Mucosa of rectum (tissue), 2 donors: ENCODE measurements around the gene LPAR1.

ENCODE experiments used
- H3K27ac ChIP-seq, 2 donors: one replicate each; pipeline ENCODE4 v1.7.0; 2013; ENCODE audit warnings: inconsistent platforms in 2 of 2, low read depth in 2 of 2, low read length in 2 of 2
- H3K27me3 ChIP-seq, 2 donors: one replicate each; pipeline ENCODE4 v1.7.0; 2013; ENCODE audit warnings: low read length in 2 of 2; ENCODE audit not compliant: control insufficient read depth in 2 of 2, insufficient read depth in 2 of 2
- H3K36me3 ChIP-seq, 2 donors: one replicate each; pipeline ENCODE4 v1.7.0; 2013; ENCODE audit warnings: low read length in 2 of 2; ENCODE audit not compliant: control insufficient read depth in 2 of 2, insufficient read depth in 2 of 2
- H3K4me1 ChIP-seq, 2 donors: one replicate each; pipeline ENCODE4 v1.7.0; 2013; ENCODE audit warnings: low read length in 2 of 2, mild to moderate bottlenecking in 1 of 2; ENCODE audit not compliant: control insufficient read depth in 2 of 2, insufficient read depth in 2 of 2
- H3K4me3 ChIP-seq, 2 donors: one replicate each; pipeline ENCODE4 v1.7.0; 2013; ENCODE audit warnings: low read length in 2 of 2
- H3K9ac ChIP-seq, 2 donors: one replicate each; pipeline ENCODE4 v1.7.0; 2013; ENCODE audit warnings: low read length in 2 of 2, low read depth in 1 of 2, mild to moderate bottlenecking in 1 of 2
- H3K9me3 ChIP-seq, 2 donors: one replicate each; pipeline ENCODE4 v1.7.0; 2013; ENCODE audit warnings: low read length in 2 of 2; ENCODE audit not compliant: control insufficient read depth in 2 of 2
- donor health status: healthy.
- donor health status: Normal muscosa, but diverticular disease.

Gene LPAR1

DNA sequence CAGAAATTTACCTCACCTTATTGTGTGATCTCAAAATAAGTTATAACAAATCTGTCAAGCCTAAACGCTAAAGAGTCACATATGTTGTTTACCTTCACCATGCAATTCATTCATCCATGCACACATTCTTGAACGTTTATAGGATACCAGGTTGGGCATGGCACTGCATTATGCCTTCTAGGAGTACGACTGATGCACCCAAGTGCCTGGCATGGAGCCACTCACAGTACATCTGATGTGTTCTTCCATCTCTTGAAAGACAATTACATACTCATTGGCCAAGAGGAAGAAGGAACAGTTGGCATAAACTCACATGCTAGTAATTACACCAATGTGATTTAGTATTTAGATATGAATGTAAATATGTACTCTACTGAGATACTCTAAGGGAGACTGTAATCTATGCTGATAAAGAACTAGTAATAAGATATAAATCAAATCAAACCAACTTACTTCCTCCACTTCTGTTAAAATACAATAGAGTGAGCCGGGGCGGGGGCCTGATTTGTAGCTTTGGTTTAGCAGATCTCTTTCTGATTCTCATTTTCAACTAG, 90.7 kb downstream of the LPAR1 start:
- H3K27me3 ChIP-seq = no peaks in the 10 kb centered on the region
- no peak overlapping the region for H3K4me3 ChIP-seq
- H3K9ac ChIP-seq = no peak overlapping the region
- H3K27ac ChIP-seq = no peak overlapping the region
- H3K9me3 ChIP-seq = no peaks in the 10 kb centered on the region
- H3K4me1 ChIP-seq = no peaks in the 10 kb centered on the region
- H3K36me3 ChIP-seq = no peaks in the 10 kb centered on the region

GRCh38 chr9:110942522-110942921, 95.7 kb downstream of the LPAR1 start:
- H3K27ac ChIP-seq = no peak overlapping the region
- no peaks in the 10 kb centered on the region for H3K9me3 ChIP-seq
- H3K27me3 ChIP-seq = no peaks in the 10 kb centered on the region
- peaks cover 11 to 17% of the 10 kb centered on the region in 2 donors for H3K36me3 ChIP-seq
- H3K4me1 ChIP-seq = no peaks in the 10 kb centered on the region
- no peak overlapping the region for H3K9ac ChIP-seq
- no peak overlapping the region for H3K4me3 ChIP-seq

- no peaks in the 10 kb centered on the region for H3K9me3 ChIP-seq
- peaks cover 11 to 17% of the 10 kb centered on the region in 2 donors for H3K36me3 ChIP-seq
- no peak overlapping the region for H3K27ac ChIP-seq
- H3K27me3 ChIP-seq = no peaks in the 10 kb centered on the region
- H3K9ac ChIP-seq = no peak overlapping the region
- no peaks in the 10 kb centered on the region for H3K4me1 ChIP-seq
- no peak overlapping the region for H3K4me3 ChIP-seq
These were observed 97.2 kb downstream of the LPAR1 start for GRCh38 chr9:110940951-110941557.

- peaks cover 11 to 17% of the 10 kb centered on the region in 2 donors for H3K36me3 ChIP-seq
- H3K9me3 ChIP-seq = no peaks in the 10 kb centered on the region
- H3K27me3 ChIP-seq = no peaks in the 10 kb centered on the region
- H3K4me3 ChIP-seq = no peak overlapping the region
- no peak overlapping the region for H3K9ac ChIP-seq
- H3K27ac ChIP-seq = no peak overlapping the region
- H3K4me1 ChIP-seq = no peaks in the 10 kb centered on the region
These were observed 98.7 kb downstream of the LPAR1 start for GRCh38 chr9:110939573-110939972.

- Histone ChIP-seq H3K9ac (no peak overlapping the region), H3K36me3 (peaks cover 11 to 17% of the 10 kb centered on the region in 2 donors), H3K4me1 (peaks cover 0 to under 1% of the 10 kb centered on the region in 2 donors), H3K4me3 (no peak overlapping the region), H3K27ac (no peak overlapping the region), H3K9me3 (no peaks in the 10 kb centered on the region), H3K27me3 (no peaks in the 10 kb centered on the region)
These were observed 99.2 kb downstream of the LPAR1 start for GRCh38 chr9:110939047-110939446.

DNA sequence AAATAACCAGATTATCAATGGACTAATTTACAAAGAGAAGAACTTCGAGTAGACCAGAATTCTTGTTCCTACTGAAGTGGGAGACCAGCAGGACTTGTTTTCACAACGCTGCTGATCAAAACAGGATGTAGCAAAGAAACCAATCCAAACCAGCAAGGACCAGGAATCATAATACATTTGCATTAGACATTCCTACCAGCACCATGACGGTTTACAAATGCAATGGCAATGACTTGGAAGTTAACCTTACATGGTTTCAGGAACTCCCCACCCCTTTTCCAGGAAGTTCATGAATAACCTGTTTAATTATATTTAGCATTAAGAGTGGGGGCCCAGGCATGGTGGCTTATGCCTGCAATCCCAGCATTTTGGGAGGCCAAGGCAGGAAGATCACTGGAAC, 100.0 kb downstream of the LPAR1 start:
- Histone ChIP-seq H3K27ac (no peak overlapping the region), H3K36me3 (peaks cover 11 to 19% of the 10 kb centered on the region in 2 donors), H3K9me3 (no peaks in the 10 kb centered on the region), H3K9ac (no peak overlapping the region), H3K4me1 (peaks cover 0 to 7% of the 10 kb centered on the region in 2 donors), H3K4me3 (no peak overlapping the region), H3K27me3 (no peaks in the 10 kb centered on the region)

- Histone ChIP-seq H3K27me3 (no peaks in the 10 kb centered on the region), H3K9ac (no peak overlapping the region), H3K4me3 (no peak overlapping the region), H3K36me3 (peaks cover 10 to 19% of the 10 kb centered on the region in 2 donors), H3K27ac (peak overlapping the region; percentile 63 to 66), H3K4me1 (peaks cover 0 to 11% of the 10 kb centered on the region in 2 donors), H3K9me3 (no peaks in the 10 kb centered on the region)
These were observed 101.4 kb downstream of the LPAR1 start for GRCh38 chr9:110936719-110937452.

DNA sequence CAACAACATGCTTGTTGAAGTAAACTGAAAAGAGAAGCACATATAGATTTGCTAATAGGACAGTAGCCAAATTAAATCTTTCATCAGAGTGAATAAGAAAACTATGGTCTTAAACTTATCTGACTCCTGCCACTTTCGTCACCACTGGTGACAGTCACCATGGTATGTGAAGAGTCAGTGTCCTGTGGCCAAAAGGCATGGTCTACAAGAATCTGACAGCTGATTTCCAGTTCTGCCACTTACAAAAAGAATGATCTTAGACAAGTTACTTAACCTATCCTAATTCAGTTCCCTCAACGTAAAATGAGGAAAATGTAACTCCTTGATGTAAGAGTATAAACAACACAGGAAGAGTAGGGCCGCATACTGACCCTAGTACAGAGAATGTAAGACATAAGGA, 102.0 kb downstream of the LPAR1 start:
- Histone ChIP-seq H3K36me3 (peaks cover 4 to 12% of the 10 kb centered on the region in 2 donors), H3K4me3 (no peak overlapping the region), H3K9ac (peak overlapping the region in 1 of 2 donors; percentile 5), H3K27me3 (no peaks in the 10 kb centered on the region), H3K27ac (peak overlapping the region; percentile 63 to 66), H3K9me3 (no peaks in the 10 kb centered on the region), H3K4me1 (peaks cover 0 to 11% of the 10 kb centered on the region in 2 donors)

GRCh38 chr9:110935829-110936228, 102.4 kb downstream of the LPAR1 start:
- H3K27ac ChIP-seq = peak overlapping the region; percentile 63 to 66
- H3K27me3 ChIP-seq = no peaks in the 10 kb centered on the region
- H3K9ac ChIP-seq = no peak overlapping the region
- H3K36me3 ChIP-seq = peaks cover 0 to 8% of the 10 kb centered on the region in 2 donors
- H3K4me1 ChIP-seq = peaks cover 0 to 11% of the 10 kb centered on the region in 2 donors
- no peaks in the 10 kb centered on the region for H3K9me3 ChIP-seq
- H3K4me3 ChIP-seq = no peak overlapping the region

- peak overlapping the region in 1 of 2 donors; percentile 37 for H3K27ac ChIP-seq
- no peaks in the 10 kb centered on the region for H3K27me3 ChIP-seq
- no peaks in the 10 kb centered on the region for H3K9me3 ChIP-seq
- H3K4me1 ChIP-seq = peaks cover 0 to 11% of the 10 kb centered on the region in 2 donors
- peaks cover 0 to 3% of the 10 kb centered on the region in 2 donors for H3K36me3 ChIP-seq
- H3K4me3 ChIP-seq = no peak overlapping the region
- H3K9ac ChIP-seq = no peak overlapping the region
These were observed 104.8 kb downstream of the LPAR1 start for GRCh38 chr9:110933350-110934001.
